MV-4-11 (cell line): ENCODE data around the gene PLEKHA1.
A peak's percentile ranks its signal among the peaks of the same experiment; 100 is the strongest.

Source experiments
- DNase-seq: peaks from one replicate; lab custom pipeline; 2025; lab: John Stamatoyannopoulos, UW

PLEKHA1 gene

GRCh38 chr10:122374237-122374858 lies at the start of gene PLEKHA1:
TSS of gene PLEKHA1 (plus strand) at chr10:122374708. CDS start at chr10:122393201, 18,493 bp downstream.
- DNase-seq: peak; percentile 87

DNA sequence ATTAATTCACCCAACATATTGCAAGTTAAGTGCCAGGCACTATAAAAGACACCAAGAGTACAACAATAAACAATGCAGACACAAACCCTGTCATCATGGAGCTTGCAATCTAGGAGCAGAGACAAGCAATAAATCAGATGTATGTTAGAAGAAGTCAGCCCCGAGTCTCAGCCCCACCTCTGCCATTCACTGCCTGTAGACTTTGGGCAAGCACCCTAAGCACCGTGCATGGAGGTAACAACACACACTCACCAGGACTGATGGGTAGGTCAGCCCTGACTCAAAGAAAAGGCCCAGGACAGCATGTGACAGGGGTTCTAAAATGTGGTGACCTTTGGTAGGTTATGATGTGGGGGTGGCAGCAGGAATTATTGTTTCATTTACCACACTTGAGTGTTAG lies 49.3 kb upstream of the PLEKHA1 start:
- DNase-seq: no peak

DNA sequence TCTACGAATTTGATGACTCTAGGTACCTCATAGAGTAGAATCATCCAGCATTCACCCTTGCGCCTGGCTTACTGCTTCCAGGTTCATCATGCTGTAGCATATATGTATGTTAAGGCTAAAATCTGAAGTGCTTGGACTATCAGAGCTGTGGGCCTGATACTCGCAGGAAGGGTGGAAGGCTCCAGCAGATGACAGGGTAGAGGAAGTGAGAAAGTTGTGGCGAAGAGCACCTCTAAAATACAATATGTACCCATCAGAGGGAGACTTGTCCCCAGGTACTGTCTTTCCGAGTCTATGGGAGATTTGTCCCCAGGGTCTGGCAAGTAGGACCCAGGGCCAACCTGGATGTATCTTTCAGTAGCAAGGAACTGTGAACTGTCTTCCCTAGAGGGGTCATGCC lies 48.1 kb upstream of the PLEKHA1 start:
- DNase-seq: peak; percentile 35

DNA sequence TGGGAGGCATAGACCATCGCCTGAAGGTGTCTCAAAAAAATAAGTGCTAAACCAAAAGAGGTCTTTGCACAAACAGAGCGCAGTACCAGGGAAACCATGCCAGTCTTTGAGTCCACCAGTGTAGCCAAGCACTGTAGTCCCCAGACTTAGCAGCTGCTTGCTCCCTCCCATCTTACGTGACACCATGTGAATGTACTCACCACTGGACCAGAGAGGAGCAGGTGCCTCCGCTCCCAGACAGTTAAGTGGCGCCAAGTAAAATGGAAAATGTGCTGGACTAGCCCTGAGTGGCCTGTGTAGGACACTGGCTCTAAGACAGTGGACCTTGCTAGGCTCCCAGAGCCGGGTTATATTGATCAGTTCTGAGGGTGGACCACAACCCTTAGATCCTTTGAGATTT lies 47.7 kb upstream of the PLEKHA1 start:
- DNase-seq: no peak

GRCh38 chr10:122327237-122328206 lies 47.0 kb upstream of the PLEKHA1 start:
- no peak for DNase-seq

DNA sequence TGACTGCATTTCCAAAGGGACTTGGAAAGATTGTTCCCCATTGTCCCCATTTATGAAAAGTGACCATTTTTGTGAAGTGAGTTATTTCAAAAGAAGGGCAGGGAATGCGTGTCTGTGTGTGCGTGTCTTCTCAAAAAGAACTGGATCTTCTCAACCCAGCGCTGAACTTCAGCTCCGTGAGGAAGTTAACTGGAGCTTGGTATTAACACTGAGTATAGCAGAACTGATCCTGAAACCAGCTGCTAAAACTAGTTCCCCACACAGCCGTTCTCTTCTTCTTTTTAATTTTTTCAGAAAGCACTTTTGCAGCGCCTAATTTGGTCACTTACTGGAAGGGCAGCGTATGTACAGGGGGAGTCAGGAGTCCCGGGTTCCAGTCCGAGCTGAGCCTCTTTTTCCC lies 45.8 kb upstream of the PLEKHA1 start:
- peak; percentile 94 for DNase-seq

DNA sequence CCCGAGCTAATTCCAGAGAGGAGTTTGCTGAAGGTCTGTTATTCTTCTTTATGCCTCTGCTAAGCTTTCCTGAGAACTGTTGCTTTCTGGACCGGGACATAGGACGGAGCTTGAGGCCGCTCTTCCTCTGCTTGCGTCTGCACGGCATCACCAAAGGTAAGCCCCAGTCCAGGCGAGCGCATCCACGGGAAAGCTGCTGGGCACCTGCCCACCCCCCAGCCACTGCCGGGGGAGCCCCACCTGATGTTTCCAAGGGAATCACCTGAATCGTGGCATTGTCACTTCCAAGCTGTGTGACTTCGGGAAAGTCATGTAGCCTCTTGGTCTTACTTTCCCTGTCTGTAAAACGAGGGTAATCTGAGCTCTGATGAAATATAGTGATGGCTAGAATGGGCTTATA lies 45.1 kb upstream of the PLEKHA1 start:
- no peak for DNase-seq

GRCh38 chr10:122331100-122331499 lies 43.4 kb upstream of the PLEKHA1 start:
- no peak for DNase-seq

- no peak for DNase-seq
Measured at GRCh38 chr10:122331615-122332446, 42.7 kb upstream of the PLEKHA1 start.

DNA sequence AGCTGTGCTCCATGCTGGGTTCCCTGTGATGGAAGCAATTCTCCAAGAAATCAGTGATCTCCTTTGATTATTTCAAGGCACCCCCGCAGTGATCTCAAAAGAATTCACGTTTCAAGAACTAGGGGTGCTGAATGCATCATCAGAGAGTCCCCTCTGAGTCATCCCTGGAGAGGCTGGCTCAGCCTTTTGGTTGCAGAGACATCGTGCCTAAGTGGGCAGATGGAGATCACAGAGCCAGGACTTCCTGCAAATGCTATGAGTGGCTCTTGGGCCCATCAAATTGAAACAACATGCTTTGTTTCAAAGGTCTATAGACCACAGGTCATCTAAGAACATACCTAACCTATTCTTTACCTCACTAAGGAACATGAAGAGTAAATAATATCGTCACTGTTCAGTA lies 41.5 kb upstream of the PLEKHA1 start:
- DNase-seq: no peak

DNA sequence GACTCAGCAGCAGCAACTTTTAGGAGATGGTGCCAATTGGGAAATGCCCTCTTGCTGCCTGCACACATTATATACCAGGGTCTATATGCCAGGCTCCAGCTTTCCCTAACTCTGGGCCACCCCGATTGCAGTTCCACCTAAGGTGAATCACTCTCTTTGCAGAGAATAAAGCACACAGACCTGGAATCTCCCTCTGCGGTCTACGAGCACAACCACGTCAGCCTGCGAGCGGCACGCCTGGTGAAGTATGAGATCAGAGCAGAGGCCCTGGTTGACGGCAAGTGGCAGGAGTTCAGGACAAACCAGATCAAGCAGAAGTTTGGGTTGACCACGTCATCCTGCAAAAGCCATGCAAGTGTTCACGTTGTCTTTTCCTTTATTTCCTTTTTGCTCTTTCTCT lies 38.2 kb upstream of the PLEKHA1 start:
- no peak for DNase-seq

DNA sequence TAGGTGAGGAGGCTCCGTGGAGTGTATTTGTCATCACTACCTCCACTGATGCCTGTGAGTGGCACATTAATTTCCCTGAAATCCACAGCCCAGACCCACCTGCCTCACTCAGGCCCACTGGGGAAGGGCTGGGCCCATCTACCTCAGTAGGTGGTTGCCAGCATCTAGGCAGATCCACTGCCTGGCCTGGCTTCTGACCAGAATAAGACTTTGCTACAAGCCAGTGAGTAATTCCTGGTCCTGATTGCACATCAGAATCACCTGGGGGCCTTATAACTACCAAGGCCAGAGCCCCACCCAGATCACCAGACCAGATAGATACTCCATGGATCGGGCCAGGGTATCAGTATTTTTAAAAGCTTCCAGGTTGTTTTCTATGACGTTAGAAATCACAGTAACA lies 37.5 kb upstream of the PLEKHA1 start:
- DNase-seq: no peak

DNA sequence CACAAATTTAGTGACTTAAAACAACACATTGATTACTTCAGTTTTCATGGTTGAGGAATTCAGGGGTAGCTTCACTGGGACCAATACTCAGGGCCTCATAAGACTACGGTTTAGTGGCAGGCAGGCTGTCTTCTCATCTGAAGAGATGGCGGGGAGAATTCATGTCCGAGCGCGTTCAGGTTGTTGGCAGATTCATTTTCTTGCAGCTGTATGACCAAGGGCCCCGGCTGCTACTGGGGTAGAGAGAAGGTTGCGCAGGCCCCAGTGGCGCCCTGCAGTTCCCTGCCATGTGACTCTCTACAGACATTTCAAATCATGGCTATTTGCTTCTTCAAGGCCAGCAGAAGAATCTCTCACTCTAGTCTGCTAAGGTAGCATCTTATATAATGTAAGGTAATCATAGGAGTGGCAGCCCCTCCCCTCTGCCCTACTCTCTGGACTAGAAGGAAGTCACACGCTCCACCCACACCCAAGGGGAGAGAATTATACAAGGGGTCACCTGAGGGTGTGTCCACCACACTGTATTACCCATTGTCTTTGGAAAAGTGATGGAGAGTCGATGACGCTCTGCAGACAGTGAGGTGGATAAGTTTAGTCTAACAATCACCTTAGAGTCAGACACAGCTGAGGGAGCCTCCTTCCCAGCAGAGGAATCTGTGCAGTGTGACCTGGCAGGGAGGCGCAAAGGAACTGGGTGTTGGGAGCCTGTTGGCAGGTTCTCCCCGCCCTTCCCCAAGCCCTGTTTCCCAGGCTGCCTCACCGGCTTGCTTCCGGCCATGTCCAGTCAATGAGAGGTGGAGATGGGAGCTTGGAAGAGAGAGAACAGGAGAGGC lies 35.7 kb upstream of the PLEKHA1 start:
- DNase-seq: no peak

DNA sequence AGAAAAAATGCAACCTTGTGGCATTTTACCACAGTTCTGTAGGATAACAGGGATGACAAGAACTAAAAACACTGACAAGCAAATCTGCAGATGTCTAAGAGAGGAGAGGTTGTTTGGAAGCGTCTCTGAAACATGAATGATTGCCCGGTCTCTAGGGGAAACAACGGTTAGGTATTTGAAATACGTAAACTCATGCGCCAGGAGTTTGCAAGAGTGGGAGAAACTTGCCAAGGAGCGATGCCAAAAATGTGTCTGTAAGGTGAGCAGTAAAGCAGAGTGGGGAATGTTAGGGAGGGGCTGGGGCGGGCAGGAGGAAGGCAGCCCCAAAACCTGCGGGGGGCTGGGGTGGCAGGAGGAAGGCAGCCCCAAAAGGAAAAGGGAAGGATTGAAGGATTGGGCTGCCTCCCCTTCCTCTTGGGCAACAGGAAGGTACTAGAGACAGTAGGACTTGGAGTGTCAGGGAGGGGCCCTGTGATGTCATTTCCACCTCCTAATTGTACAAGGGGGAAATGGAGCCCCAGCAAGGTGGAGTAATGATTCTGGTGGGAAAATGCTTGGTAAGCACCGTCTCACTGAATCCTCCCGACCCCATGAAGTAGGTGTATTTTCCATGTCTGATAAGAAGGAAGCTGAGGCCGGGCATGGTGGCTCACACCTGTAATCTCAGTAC lies 33.2 kb upstream of the PLEKHA1 start:
- no peak for DNase-seq

DNA sequence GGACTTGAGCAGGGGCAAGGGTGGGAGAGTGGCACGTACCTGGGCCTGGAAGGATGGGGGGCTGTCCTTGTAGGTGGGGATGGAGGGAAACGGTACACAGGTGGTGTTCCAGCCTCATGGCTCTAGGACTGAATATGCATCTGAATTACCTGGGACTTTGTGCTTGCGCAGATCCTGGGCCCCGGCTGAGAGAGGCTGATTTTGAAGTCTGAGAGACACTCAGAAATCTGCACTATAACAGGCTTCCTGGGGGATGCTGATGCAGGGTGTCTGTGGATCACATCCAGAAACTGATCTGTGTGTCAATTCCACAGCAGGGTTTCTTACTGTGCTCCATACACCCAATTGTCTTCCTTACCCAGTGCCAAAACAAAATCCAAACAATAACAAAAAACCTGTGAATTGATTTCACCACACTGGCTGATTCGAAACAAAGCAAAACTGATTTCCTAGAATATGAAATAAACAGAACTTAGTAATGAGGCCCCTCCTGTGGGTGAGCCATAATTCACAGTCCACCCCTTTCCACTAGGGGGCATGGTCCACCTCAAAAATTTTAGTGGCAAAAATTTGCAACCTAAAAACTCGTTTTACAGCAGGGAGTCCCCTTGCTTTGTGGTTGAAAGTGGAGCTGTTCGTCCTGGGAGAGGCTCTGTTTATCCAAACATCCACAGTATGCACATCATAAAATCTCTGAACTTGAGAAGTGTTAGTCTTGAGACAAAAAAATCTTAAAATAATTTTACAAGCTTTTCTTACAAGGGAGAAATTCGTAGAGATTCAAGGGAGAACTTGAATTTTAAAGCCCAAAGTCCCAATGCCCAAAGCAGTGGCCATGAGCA lies 32.0 kb upstream of the PLEKHA1 start:
- peak; percentile 35 for DNase-seq

DNA sequence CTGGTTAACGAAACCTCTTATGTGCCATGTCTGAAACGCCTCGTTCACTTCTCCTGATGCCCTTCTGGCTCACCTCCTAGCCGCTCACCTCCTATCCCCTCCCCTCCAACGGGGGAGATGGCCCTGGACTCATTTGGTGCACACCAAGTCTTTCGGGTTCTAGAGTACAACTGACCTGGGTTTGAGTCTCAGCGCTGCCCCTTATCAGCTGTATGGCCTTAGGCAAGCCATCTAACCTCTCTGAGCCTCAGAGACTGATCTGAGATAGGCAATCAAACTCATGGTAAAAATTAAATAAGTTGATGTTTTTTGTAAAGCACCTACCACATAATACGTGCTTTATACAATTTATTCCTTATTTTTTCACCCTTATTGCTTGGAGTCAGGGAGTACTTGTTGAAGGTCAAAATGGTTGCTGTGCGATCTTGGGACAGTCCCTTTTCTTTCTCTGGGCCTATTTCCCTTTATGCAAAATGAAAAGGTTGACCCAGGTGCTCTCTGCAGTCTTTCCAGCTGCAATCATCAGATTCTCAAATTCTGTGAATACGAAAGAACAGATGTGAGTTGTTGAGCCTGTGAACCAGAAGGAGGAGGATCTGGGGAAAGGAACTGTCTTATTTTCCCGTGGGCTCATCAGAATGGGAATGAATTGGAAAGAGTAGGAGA lies 31.2 kb upstream of the PLEKHA1 start:
- no peak for DNase-seq

DNA sequence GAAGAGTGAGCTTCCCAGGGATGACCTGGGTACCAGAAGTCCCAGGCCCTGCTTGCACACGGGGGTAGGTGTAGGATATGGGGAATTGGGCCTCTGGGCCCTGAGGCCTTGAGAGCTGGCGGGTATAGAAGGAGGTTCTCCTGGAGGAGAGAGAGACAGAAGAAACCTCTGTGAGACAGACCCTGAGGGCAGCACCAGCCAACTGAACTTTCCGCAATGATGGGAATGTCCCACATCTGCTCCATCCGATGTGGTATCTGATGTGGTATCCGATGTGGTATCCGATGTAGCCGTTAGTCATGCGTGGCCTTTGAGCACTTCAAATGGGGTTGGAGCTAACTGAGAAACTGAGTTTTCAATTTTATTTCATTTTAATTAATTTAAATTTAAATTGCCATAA lies 30.6 kb upstream of the PLEKHA1 start:
- no peak for DNase-seq

- DNase-seq: no peak
Measured at GRCh38 chr10:122344741-122345258, 29.7 kb upstream of the PLEKHA1 start.

GRCh38 chr10:122346326-122346950 lies 28.1 kb upstream of the PLEKHA1 start:
- no peak for DNase-seq
